Adrenal gland (tissue), 12 donors: ENCODE results near the gene DLG2. TPM values are rescaled to one million over a fixed set of nuclear protein-coding genes. Genes with fewer than 3 reads are reported as not detected.

Experiments used
- DNase-seq, 7 donors: peaks; one replicate each; pipeline ENCODE4 v3.0.0-alpha.2; 2019 to 2020
- H3K27ac ChIP-seq, 5 donors: fragments of 200-600 bp; sonication (generic) in 4 of 5; 1 replicate in 3 of 5; 2 replicates in 2 of 5; pipeline versions ENCODE4 v1.5.1 to v1.8.0; 2016 to 2020; ENCODE audit warnings: mild to moderate bottlenecking in 1 of 5
- H3K27me3 ChIP-seq: fragments of 200-600 bp; 2 replicates; pipeline ENCODE4 v1.8.0; 2021
- H3K36me3 ChIP-seq, 2 donors: fragments of 200-600 bp; replicated peaks in 1 of 2; 1 replicate in 1 of 2; 2 replicates in 1 of 2; pipeline versions ENCODE4 v1.5.1 to v1.8.0; 2018 to 2022
- H3K4me1 ChIP-seq, 2 donors: fragments of 200-600 bp; replicated peaks in 1 of 2; 1 replicate in 1 of 2; 2 replicates in 1 of 2; pipeline versions ENCODE4 v1.5.1 to v1.8.0; 2018 to 2021
- H3K4me3 ChIP-seq, 4 donors: fragments of 200-600 bp; sonication (generic) in 3 of 4; one replicate each; pipeline ENCODE4 v1.5.1; 2016 to 2018
- H3K9me3 ChIP-seq, 3 donors: fragments of 200-600 bp; sonication (generic) in 1 of 3; replicated peaks in 1 of 3; 1 replicate in 2 of 3; 2 replicates in 1 of 3; pipeline versions ENCODE4 v1.5.1 to v1.8.0; 2016 to 2021
- CTCF ChIP-seq, 6 experiments: fragments of 450-650 bp in 4 of 6; fragments of 200-600 bp in 2 of 6; sonication (generic) in 1 of 6; IDR thresholded peaks; 1 replicate in 5 of 6; 2 replicates in 1 of 6; pipeline versions ENCODE4 v1.5.1 to v1.8.0; 2016 to 2021; ENCODE audit warnings: antibody characterized with exemption in 6 of 6, mild to moderate bottlenecking in 2 of 6, moderate library complexity in 1 of 6
- POLR2A ChIP-seq, 2 donors: fragments of 450-650 bp; IDR thresholded peaks; one replicate each; pipeline ENCODE4 v1.6.1; 2017; ENCODE audit warnings: antibody characterized with exemption in 2 of 2, mild to moderate bottlenecking in 2 of 2, moderate library complexity in 1 of 2
- WGBS, 4 donors: extraction: QIAGEN DNeasy Blood & Tissue Kit in 2 of 4; methylation state at CpG; one replicate each; pipeline versions ENCODE4 v1.1.5 to v1.1.7; 2013 to 2017; 5-methylcytosine and 5-hydroxymethylcytosine counted together
- intact Hi-C, 2 donors: fragments of 100-400 bp; cut with DNase I; formaldehyde crosslinking; loops; one replicate each; pipeline versions ENCODE4 v1.14.1 to v1.15.0; 2022 to 2023
- polyA plus RNA-seq, 3 donors: library from polyadenylated mRNA; stranded (reverse); fragments of 200-250 nt in 2 of 3; fragments of 350-450 nt in 1 of 3; fragmentation: Illumina TruSeq in 1 of 3; extraction: RNeasy Lipid Tissue Mini Kit (QIAGEN cat#74804) in 1 of 3; gene quantifications; one replicate each; pipeline ENCODE4 v1.2.3, GENCODE V29; 2013 to 2014
- total RNA-seq, 9 donors: library from RNA; depleted of rRNA in 4 of 9; stranded (reverse); fragments of >200 nt in 4 of 9; fragments of 120-200 nt in 1 of 9; fragmentation: NEBNext Ultra II Directional in 1 of 9; extraction: Animal tissue kit (Norgen Biotek cat#: 25700) in 1 of 9; gene quantifications; one replicate each; pipeline versions ENCODE4 v1.1.0 to v1.2.4, GENCODE V29; 2013 to 2023
- donor health status: healthy with polysubstance abuse.
- donor health status: Bipolar disorder and iron deficiency.
- donor health status: DM: yes; HTN: yes; CAD: no.
- donor health status: DM: no; HTN: no; CAD: no.
- donor health status: DM: no; HTN: no; CAD: no.
- donor health status: DM: yes; HTN: yes; CAD: no.

DLG2 gene
- total and polyA plus RNA-seq, 12 donors, result 8.3 to 101 (median 37.5) TPM

GRCh38 chr11:83970061-83970671 lies 1657.0 kb downstream of the DLG2 start:
- H3K4me1 ChIP-seq, result peaks cover 3 to 11% of the 10 kb centered on the region in 2 donors
- H3K9me3 ChIP-seq, result no peaks in the 10 kb centered on the region
- H3K27ac ChIP-seq, result no peak overlapping the region
- H3K27me3 ChIP-seq, result no peaks in the 10 kb centered on the region
- H3K4me3 ChIP-seq, result no peak overlapping the region
- 73 to 77% (median 76%) methylated on average over 2 of the region's 2 CpGs for WGBS, 4 donors
- no peaks in the 10 kb centered on the region for H3K36me3 ChIP-seq
- TF ChIP-seq POLR2A (IDR thresholded peaks at IDR 0.05) (no peak), CTCF (IDR thresholded peaks at IDR 0.05) (no peak)
- no peak for DNase-seq
- intact Hi-C loops, result no loop called here

GRCh38 chr11:83957038-83957900 lies 1669.9 kb downstream of the DLG2 start:
- no peaks in the 10 kb centered on the region for H3K27me3 ChIP-seq
- no peak for DNase-seq
- intact Hi-C loops, result no loop called here
- H3K4me3 ChIP-seq, result no peak overlapping the region
- no peak overlapping the region for H3K27ac ChIP-seq
- H3K4me1 ChIP-seq, result no peaks in the 10 kb centered on the region
- TF ChIP-seq POLR2A (IDR thresholded peaks at IDR 0.05) (no peak), CTCF (IDR thresholded peaks at IDR 0.05) (no peak)
- H3K9me3 ChIP-seq, result no peaks in the 10 kb centered on the region
- WGBS, 4 donors, result 55 to 67% (median 61%) methylated on average over 2 of the region's 2 CpGs
- no peaks in the 10 kb centered on the region for H3K36me3 ChIP-seq

- TF ChIP-seq CTCF (IDR thresholded peaks at IDR 0.05) (no peak), POLR2A (IDR thresholded peaks at IDR 0.05) (no peak)
- no peaks in the 10 kb centered on the region for H3K36me3 ChIP-seq
- no peak overlapping the region for H3K27ac ChIP-seq
- no peak overlapping the region for H3K4me3 ChIP-seq
- H3K4me1 ChIP-seq, result no peaks in the 10 kb centered on the region
- H3K9me3 ChIP-seq, result no peaks in the 10 kb centered on the region
- 89 to 94% (median 91%) methylated on average over 9 to 10 of the region's 10 CpGs for WGBS, 4 donors
- intact Hi-C loops, result no loop called here
- no peak for DNase-seq
- H3K27me3 ChIP-seq, result no peaks in the 10 kb centered on the region
Observed at GRCh38 chr11:83956119-83956697, 1670.9 kb downstream of the DLG2 start.

- no peak for TF ChIP-seq POLR2A (IDR thresholded peaks at IDR 0.05)
- no peak for TF ChIP-seq CTCF (IDR thresholded peaks at IDR 0.05)
- no peaks in the 10 kb centered on the region for H3K9me3 ChIP-seq
- no peak overlapping the region for H3K4me3 ChIP-seq
- H3K36me3 ChIP-seq, result no peaks in the 10 kb centered on the region
- intact Hi-C loops, result no loop called here
- no peaks in the 10 kb centered on the region for H3K27me3 ChIP-seq
- H3K4me1 ChIP-seq, result no peaks in the 10 kb centered on the region
- DNase-seq, result no peak
- H3K27ac ChIP-seq, result no peak overlapping the region
- WGBS, 4 donors, result 83 to 89% (median 86%) methylated on average over 4 of the region's 4 CpGs
Observed at GRCh38 chr11:83954780-83955179, 1672.4 kb downstream of the DLG2 start.
